DMS53 treated with DMSO at 0.1 percent for 48 hours (cell line): ENCODE data around the gene HDAC3.

ENCODE experiments used
- DNase-seq: peaks from one replicate; lab custom pipeline; 2025; ENCODE audit not compliant: unreplicated experiment; lab: John Stamatoyannopoulos, UW

Gene HDAC3

DNA sequence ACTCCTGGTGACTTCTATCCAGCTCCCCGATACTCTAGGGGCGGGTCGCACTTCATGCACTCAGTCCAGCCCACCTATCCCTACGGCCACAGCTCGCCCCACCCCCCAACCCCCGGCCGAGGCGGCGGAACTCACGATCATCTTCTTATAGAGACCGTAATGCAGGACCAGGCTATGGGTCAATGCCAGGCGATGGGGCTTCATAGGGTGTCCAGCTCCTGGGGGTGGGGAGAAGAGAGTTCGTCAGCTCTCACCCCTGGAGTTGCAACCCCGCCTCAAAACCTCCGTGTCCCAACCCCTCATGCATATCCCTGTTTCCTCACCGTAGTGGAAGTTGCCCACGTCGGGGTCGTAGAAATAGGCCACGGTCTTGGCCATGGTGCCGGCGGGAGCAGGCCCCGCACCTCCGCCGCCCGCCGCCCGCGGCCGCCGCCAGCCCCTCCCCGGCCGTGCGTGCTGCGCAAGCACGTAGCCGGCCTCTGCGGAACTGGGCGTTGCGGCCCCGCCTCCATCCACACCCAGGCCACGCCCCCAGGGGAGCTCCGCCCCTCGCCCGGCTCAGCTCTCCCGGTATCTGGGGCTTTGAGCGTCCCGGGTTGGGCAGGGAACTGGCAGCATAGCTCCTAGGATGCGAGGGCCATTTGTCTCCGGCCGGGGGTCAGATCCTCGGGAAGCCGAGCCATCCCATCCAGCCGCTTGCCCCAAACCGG, at the start of gene HDAC3, which contains the start of gene RELL2:
TSS of gene HDAC3 (minus strand) at position 437 of the 710 bp plus-strand sequence. CDS start at position 378, 59 bp downstream.
TSS of gene RELL2 (plus strand) at position 585 of the 710 bp plus-strand sequence. CDS start 1,229 bp downstream, outside the sequence.
- peak; percentile 78 for DNase-seq

DNA sequence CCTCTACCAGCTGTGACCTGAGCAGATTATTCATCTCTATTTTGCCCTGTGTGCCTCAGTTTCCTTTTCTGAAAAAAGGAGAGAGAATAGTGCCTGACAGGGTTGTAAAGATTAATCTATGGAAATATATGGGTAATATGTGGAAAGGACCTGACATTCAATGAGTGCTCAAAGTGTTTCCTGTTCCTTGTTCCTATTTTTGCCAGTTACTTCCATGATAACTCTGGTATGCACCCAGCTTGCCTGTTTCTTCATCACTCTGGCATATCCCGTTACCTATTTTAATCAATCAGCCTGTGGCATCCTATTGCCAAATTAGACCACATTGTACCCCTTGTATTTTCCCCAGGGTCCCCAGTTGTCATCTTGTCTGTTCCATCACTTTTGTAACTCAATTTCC, 48.9 kb upstream of the HDAC3 start:
- DNase-seq: no peak

DNA sequence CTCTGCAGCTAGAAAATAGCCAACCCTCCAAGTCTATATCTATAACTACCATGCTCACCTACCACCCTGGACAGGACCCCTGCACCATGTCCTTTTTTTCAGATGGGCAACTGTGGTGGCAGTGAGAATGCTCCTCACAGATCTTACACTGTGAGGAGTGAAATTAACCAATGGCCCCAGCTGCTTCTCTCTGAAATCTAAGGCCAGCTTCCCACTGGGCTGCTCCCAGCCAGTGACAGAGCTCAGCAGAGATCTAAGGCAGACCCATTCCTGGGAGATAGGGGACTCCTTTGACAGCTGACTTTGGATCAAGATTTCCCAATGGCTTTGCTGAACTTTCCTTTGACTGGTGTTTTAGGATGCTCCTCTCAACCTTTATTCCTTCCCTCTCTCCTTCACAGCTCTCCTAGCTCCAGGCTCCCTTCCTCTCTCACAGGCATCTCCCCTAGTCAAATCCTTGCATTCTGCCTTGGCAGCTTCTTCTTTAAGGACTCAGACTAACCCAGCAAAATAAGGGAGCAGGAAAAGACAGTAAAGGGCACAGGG, 47.0 kb upstream of the HDAC3 start:
- DNase-seq: no peak

DNA sequence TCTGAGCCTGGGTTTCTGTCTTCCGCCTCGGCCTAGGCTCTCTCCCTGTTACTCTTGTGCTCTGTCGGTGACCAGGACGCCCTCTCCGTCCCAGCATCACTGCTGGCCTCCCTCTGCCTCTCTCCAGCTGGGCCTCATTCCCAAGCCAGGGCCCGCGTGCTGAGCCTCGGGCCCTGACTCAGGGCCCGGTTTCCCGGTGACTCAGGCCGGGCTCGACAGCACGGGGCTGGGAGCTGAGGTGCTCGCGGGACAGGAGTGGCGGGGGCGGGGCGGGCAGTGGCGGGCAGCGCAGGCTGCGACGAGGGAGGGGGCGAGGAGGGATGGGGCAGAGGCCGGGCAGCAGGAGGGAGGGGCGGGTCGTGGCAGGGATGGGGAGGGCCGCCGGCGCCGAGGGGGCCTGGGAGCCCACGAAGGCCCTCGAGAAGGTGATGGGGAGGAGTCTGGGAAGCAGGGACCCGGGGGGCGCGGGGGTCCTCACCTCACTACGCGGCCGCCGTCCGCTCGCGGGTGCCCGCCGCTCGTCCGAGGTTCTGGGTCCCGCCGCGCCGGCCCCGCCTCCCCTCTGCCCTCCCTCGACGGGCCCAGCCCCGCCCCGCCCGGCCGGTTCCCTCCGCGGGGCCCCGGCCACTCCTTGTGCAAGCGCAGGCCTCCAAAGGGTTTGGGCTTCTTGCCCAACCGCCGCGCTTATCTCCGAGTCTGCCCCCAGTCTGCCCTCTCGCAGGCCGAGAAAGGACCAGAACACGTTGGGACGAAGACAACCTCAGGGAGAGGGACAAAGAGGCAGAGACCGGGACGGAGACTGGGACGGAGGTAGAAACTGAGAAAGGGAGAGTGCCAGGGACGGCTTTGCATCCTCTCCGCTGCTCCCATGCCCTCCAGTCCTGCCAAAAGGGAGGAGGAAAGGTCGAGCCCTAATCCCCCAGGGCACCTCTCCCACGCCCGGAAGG, 45.3 kb upstream of the HDAC3 start, which contains the start of gene ARAP3:
TSS of gene ARAP3 (minus strand) at position 536 of the 947 bp plus-strand sequence. CDS start 1,744 bp downstream, outside the sequence.
- DNase-seq: peak; percentile 35

DNA sequence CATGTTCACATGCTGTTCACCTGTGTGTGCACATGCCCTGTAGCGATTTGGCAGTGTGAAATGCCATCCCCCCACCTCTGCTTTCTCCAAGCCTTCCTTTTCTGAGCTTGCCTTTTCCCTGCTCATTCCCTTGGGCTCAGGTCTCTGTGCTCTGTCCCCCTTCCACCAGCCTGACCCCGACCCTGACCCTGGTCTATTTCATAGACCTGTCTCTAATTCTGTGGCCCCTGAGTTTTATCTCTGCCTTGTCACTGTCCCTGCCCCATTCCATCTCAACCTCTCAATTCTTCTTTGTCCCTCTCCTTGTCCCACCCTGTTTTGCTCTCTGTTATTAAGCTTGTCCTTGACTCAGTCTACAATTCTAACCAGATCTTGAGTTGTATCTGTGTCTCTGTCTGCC, 44.6 kb upstream of the HDAC3 start:
- no peak for DNase-seq

DNA sequence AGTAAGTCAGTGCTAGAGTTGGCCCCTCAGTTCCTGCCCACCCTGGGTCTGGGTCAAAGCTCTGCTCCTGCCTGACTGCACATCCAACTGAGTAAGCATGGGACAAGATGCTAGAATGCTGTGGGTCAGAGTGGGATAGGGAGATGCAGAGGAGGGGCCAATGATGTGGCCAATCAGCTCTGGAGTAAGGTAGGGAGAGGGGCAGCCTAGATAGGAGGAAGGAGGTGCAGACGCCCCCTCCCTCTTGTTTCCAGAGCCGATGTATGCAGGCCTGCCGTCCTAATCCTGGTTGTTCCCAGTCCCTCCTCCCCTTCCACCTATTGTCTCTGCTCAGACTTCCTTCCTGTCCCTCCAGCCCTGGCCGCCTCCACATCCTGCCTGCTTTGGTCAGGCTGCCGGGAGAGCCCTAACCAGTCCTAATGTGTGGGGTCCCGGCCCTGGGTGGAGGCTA, 44.1 kb upstream of the HDAC3 start:
- DNase-seq: peak; percentile 66

DNA sequence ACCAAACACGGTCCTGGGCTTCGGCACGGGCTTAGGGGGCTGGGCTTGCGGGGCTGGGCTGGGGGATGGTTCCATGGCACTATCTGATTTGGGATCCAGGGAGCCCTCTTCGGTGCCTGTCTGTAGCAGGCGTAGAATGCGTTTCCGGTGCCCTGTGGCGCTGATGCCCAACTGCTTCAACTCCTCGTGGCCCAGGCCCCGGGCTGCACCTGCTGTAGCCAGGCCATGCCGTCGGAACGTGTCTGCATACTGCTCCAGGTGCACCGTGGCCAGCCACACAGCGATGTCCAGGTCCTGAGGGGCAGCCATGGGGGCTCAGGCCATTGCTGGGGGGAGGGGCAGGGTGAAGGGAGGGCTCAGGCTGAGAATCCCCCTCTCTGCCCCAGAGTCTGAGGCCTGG, 43.5 kb upstream of the HDAC3 start:
- no peak for DNase-seq

DNA sequence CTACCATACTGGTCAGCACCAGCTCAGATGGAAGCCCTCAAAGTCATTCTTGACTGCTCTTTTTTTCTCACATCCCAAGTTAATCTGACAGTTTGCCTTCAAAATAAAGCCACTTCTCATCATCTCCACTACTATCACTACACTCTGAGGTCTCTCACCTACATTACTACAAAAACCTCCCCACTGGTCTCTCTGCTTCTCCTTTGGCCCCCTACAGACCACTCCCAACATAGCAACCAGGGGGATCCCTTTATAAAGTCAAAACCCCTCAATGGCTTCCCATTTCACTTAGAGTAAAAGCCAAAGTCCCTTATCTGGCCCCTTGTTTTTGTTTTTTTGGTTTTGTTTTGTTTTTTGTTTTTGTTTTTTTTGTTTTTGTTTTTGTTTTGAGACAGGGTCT, 40.8 kb upstream of the HDAC3 start:
- DNase-seq: no peak

DNA sequence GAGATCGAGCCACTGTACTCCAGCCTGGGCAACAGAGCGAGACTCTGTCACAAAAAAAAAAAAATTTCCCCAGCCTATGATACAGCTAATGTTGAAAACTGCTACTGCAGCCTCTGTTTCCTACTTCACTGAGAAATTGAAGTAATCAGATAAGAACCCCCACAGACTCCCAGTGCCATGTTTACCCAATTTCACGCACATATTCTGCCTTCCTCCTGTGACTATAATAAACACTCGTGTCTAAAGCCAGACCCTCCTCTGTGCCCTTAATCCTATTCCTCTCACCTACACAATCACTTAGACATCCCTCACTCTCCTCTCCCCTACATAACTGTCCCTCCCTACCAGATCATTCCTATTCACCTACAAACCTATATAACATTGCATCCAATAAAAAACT, 39.0 kb upstream of the HDAC3 start:
- no peak for DNase-seq

DNA sequence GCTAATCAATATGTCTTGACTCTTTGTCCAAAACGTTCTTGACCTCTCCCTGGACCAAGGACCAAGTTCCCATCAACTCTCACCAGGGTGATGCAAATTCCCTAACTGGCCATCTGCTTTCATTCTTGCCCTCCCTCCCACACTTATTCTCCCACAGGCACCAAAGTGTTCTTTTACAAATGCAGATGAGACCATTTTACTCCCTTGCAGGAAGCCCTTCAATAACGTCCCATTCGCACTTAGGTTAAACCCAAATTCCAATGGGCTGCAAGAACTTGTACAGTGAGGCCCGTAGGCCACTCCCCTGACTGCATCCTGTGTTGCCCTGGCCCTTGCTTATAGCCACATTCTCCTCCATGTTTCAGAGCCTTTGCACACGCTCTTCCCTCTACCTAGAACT, 38.1 kb upstream of the HDAC3 start:
- no peak for DNase-seq

DNA sequence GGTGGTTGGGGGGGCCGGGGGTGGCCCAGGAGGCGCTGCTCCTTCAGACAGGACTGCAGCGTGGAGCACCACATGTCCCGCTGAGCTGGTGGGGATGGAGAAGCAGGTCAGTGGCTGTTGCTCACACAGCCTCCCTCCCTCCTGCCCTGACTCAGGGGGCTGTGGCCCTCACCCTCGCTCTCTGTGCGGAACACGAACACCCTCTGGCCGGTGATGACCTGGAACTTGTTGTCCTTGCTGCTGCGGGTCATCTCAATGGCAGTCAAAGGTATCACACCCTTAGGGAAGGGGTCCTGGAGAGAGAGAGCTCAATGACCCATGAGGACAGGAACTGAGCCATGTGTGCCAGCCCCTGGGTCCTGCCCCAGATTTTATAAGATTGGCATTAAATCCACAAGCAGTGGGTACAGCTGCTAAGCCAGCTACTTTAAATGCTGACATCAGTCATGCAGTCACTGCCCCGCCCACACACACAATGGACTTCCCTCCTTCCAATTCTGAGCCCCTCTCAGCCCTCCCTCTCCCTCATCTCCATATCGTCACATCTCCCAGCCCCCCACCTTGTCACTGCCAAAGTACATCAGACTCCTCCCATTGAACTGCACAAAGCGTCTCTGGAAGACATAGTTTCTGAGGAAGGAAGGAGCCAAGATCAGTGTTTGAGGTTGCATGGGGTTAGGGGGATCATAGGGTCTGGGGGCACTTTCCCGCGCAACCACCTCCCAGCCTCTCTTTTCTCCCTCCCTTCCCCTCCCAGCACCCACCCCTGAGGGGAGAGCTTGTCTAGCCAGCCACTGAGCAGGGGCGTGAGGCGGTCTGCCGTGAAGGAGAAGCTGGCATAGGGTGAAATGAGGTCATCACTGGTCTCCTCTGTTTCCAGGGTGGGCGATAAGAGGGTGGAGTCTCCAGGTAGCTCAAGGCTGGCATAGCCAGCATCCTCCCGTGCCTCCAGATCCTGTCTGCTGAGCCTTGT, 36.5 kb upstream of the HDAC3 start:
- no peak for DNase-seq

DNA sequence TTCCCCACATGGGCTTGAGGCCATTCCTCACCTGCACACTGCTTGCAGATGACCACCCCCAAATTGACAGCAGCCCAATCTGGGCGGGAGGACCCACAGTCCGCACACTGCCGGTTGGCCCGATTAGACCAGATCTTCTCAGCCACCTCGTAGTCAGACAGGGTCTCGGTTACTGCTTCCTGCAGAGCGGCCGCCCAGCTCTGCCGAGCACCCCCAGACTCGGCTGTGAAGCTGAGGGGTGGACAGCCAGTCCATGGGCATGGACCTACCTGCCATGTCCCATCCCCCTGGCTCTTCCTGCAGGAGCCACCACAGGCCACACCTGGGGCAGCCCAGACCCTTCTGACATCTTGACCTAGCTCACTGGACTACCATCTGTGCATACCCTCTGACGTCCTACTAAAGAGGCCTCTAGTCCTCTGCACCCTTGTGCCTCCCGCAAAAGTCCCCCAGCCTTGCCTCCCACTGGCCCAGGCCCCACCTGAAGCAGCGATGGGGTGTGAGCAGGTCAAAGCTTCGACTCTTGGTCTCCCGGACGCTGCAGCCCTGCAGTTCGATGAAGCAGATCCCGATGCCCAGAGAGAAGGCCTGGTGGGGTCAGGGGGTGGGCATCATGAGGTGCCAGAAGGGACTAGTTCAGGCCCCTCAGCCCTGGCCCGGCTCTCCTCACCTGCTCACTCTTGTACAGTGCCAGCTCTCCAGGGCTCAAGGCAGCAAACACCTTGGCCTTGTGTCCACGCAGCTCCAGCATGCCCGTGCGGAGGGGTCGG, 35.6 kb upstream of the HDAC3 start:
- DNase-seq: no peak

DNA sequence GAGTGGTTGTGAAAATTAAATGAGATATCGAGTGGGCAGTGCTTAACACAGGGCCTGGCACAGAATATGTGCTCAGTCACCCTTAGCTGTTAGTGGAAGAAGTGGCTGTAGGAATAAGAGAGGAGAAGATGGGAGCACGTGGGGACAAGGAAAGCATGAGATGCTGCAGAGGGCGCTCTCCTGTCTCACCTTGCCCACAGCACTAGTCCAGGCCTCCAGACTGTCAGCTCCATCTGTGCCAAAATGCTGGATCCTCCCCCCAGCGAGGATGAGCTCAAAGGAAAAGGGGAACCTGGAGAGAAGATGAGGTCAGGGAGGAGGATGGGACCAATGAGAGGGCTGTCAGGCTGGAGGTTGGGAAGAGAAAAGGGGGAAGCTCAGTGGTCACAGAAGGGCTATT, 32.9 kb upstream of the HDAC3 start:
- DNase-seq: no peak

DNA sequence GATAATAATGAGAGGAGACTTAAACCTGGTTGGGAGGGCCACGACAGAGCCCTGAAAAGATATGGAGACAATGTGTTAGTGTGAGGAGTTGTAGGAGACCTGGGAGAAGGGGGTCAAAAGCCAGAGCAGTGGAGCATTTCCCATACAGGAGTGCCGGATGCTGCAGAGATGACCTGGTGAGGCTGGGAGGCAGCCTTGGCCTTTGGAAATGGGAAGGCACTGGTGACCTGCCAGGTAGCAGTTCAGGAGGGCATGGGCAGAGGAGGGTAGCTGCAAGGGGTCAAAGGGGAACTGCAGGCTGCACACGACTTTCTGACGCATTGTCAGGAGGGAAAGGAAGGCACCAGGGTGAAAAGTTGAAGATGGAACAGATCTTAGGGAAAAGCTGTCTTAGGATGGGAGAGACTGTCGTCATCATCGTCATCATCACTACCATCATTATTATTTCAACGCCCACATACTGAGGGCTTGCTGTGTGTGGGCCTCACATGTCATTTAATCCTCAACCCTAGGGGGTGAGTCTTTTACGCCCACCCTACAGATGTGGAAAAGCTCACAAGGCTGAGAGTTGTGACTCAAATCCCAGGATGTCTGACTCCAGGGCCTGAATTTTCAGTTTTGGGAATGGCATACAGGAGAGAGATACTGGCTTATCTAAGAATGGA, 32.1 kb upstream of the HDAC3 start:
- no peak for DNase-seq

DNA sequence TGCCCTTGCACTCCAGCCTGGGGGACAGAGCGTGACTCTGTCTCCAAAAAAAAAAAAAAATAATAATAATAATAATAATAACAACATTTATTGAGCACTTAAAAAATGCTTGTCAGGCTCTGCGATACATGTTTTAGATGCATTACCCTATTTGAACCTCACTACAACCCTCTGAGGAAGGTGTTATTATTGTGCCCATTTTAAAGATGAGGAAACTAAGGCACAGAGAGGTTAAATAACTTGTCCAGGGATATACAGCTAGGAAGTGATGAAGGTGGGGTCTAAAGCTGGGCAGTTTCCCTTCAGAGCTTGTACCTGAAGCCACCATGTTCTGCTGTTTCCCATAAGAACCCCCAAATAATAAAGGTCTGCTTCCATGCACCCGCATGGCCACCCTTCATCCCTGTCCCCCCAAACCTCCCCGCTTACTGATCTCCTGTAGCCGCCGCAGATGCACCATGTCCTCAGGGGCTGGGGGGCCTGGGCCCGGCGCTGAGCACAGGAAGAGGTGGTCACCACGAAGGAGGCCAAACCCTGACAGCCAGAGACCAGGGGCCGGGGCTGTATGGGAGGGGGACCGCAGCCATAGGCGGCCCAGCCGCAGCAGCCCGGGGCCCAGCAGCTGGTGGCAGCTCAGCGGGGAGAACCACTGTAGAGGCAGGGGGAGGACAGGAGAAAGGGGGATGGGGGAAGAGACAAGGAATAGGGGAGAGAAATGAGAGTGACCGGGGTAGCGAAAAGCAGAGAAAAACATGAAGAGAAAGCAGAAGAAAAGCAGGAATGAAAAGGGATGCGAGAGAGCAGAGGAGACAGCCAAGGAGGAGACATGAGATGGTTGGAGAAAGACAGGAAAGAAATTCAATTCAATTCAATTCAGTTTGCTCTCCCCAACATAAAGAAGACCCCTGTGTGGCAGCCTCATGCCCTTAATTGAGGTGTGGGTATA, 29.6 kb upstream of the HDAC3 start:
- no peak for DNase-seq

DNA sequence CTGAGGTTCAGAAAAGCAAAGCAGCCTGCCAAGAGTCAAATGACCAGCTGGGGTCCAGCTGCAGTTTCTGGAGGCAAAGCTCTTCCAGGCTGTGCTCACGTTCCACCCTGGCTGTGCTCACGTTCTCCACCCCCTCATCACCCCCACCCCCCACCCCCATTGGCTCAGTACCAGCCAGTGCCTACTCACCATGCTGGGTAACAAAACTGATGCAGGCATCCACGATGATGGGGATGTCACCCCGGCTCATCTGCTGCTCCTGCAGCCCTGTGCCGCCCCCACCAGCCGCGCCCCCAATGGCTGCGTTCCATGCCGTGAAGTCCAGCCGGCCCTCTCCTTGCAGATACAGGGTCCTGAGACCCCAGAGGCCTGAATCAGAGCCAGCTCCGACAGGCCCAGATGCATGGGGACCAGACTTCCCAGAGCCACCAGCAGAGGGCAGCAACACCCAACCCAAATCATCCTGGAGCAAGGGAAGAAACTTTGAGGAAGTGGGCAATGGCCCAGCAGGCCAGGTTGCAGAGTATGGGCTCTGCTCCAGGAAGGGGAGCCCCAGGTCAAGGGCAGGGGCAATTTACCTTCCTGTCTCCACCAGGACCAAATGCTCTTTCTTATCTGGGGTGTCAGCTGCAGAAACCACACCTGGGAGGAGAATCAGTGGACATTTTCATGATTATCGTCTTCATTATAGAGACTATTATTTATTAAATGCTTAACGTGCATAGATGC, 28.2 kb upstream of the HDAC3 start:
- peak; percentile 51 for DNase-seq

DNA sequence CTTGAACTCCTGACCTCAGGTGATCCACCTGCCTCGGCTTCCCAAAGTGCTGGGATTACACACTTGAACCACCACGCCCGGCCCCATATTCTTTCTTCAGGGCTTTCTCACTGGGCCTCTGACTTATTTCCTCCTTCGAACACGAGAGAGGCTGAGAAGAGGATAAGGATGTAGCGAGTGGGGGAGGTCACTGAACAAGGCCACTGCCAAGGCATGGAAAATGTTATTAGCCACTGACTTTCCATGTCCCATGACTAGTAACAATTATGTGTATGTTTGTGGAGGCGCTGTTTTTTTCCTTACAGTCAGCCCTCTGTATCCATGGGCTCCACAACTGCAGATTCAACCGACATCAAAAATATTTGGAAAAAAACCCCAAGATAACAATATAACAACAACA, 26.9 kb upstream of the HDAC3 start:
- DNase-seq: no peak
